Activated gamma-delta T cell treated with Interleukin-2 at 50 U/mL for 16 hours (primary cell): Measurements from ENCODE around the gene DAG1.

Experiments used
- DNase-seq: peaks from one replicate; pipeline ENCODE4 v3.0.0-alpha.2; 2020

The DAG1 gene

GRCh38 chr3:49469936-49470713 lies at the start of gene DAG1:
TSS of gene DAG1 (plus strand) at chr3:49470267. CDS start at chr3:49510535, 40,268 bp downstream.
- peak; percentile 93 for DNase-seq

DNA sequence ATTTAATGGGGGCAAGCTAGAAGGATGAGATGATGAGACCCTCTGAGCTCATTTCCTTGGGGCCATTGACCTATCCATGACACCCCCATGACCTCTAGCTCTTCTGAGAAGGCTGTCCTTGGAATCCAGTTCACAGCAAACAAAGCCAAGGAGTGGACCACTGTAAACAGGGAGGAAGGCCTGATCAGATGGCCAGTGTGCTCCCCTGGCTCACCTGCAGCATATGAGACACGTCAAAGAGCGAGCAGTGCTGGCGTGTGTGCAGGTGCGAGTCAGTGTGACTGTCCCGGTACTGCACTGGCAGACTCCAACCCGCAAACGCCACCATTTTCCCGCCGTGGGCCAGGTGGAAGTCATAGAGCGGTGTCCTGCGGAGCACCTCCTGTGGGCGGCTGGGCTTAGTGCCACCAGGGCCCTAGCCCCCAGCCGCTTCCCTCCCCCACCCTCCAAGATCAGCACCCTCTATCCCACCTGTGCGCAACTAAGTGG lies 48.1 kb upstream of the DAG1 start:
- DNase-seq = no peak

- DNase-seq = no peak
Measured at GRCh38 chr3:49422379-49423248, 47.5 kb upstream of the DAG1 start, which contains the start of gene AMT. TSS of gene AMT (minus strand) at chr3:49422473. CDS start at chr3:49422450, 23 bp downstream.

GRCh38 chr3:49424816-49425215 lies 45.3 kb upstream of the DAG1 start:
- no peak for DNase-seq

- DNase-seq = no peak
Measured at GRCh38 chr3:49427586-49427985, 42.5 kb upstream of the DAG1 start.

DNA sequence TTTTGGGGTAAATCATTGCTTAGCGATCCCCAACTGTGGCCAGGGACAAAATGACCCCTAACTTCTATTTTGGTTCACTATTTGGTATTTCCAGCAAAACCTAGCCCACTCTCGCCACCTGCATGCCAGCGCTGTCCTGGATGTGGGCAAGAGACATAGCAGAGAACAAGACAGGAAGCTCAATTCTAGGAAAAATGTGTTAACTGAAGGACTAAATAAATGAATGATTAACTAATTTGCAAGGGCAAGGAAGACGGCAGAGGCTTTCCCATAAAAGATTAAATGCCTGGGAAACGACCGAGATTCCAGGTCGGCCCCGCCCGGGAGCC lies 41.4 kb upstream of the DAG1 start:
- no peak for DNase-seq

- no peak for DNase-seq
Measured at GRCh38 chr3:49434731-49435130, 35.3 kb upstream of the DAG1 start.

GRCh38 chr3:49445391-49445790 lies 24.7 kb upstream of the DAG1 start:
- no peak for DNase-seq

DNA sequence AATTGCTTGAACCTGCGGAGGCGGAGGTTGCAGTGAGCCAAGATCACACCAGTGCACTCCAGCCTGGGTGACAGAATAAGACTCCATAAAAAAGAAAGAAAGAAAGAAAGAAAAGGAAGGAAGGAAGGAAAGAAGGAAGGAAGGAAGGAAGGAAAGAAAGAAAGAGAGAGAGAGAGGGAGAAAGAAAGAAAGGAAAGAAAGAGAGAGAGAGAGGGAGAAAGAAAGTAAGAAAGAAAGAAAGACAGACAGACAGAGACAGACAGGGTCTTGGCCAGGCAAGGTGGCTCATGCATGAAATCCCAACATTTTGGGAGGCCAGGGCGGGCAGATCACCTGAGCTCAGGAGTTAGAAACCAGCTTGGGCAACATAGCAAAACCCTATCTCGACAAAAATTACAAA lies 16.4 kb upstream of the DAG1 start:
- no peak for DNase-seq

GRCh38 chr3:49454458-49454857 lies 15.6 kb upstream of the DAG1 start:
- DNase-seq = no peak

DNA sequence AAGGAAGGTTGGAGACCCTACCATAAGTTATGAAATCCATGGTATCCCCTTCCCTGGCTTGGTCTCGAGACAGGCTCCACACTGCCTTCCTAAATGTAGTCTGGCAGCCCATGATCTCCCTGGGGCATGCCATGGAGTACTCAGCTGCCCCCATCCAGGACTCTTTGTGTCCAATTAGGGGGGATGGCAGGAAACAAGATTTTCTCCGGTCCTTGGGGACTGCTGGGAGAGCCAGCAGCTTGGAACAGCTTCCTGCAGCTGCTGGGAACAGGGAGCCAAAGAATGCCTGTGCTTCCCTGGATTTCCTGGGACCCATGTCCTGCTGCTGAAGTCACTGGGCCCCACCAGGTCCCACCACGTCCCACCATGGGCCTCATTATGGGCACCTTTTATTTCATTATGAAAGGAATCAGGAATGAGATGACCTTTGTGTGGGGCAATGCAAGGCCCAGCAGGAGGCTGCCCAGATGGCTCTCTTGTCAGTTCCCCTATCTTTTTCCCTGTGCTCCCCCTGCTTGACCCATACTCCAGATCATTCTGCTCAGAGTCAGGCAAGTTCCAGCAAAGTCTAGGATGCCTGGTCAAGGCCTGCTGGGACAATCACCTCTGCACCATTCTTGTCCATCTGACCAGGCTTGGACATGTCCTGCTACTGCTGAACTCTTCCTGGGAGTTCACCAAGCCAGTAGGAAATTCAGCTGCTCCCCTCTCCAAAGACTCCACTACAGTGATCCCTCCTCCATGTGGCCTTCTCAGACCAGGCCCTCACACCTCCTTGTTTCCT lies 15.0 kb upstream of the DAG1 start:
- DNase-seq = no peak

GRCh38 chr3:49456466-49456865 lies 13.6 kb upstream of the DAG1 start:
- DNase-seq = no peak

DNA sequence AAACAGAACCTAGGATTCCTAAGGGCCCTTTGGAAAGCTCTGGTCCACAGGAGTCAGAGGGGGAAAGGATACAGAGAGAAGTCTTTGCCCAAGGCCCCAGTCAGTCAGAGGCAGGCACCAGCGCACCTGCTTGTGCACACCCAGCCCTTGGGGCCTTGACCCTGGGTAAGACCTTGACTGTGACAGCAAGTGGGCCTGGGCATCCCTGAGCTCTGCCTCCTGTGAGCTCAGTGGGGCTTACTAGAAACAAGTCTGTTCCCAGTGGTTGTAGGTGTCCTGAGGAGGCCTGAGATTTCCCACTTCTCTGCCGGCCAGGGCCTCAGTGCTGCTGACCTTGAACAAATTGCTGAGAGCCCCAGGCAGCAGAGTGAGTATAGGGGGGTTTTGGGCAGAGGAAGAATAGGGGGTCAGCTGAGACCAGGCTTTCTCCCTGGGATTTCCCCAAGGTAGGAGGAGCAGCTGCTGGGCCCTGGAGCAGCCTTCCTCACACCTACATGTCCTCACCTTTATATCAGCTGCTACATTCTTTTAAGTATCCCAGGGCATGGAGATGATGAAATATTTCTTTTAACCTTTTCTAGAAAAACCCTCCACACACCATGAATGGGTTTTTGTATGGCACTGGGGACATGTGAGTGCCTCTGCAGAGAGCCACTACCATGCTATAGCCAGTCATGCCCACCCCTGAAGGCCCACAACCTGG lies 9.7 kb upstream of the DAG1 start:
- DNase-seq = no peak

DNA sequence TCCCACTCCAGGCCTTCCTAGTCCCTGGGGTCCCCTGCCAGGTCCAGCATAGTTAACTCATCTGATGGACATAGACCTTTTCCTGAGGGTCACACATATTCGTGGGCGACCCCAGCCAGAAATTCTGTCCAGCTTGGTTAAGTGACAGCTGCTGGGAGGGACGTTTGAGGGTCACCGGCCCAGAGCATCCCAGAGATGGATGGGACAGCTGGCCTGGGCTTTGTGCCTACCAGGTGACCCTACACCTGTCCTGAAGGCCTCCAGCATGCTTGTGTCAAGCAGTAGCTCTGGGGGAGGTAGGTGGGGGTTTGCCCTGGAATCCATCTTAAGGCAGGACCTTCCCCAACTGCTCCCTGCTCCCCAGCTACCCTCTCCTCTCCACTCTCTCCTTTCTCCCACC lies 9.1 kb upstream of the DAG1 start:
- no peak for DNase-seq

- no peak for DNase-seq
Measured at GRCh38 chr3:49461443-49462171, 8.5 kb upstream of the DAG1 start.

DNA sequence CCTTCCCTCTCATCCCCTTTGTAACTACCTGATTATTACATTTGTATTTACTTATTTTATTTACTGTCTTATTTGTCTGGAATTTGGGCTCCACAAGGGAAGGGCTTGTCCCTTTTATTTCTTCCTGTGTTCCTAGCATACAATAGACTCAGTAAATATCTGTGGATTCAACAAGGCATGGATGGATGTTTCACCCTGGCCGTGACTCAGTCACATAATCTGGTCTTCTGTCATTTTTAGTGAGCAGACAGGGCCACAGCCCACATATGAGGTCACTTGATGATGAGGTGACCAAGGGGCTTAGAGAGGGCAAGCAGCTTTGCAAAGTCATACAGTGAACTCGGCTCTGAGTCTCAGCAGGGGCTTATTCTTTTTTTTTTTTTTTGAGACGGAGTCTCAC lies 7.8 kb upstream of the DAG1 start:
- DNase-seq = no peak

- DNase-seq = no peak
Measured at GRCh38 chr3:49465270-49466034, 4.6 kb upstream of the DAG1 start.

DNA sequence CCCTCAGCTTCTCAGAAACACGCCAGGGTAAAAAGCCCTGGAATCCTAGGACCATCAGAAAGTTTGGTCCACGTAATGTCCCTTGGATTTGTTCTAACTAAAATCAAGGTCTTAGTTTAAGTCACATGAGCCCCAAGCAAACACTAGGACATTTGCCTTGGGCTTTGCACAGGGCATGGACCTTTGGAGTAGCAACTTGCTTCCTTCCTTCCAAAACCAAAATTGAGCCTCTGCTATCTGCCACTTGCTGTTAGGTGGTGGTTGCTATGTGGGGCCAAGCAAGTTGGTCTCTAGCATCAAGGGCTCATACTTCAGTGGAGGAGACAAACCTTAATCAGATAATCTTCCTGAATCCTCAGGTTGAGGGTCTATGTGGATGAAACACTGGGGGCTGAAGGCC lies 4.0 kb upstream of the DAG1 start:
- no peak for DNase-seq

- no peak for DNase-seq
Measured at GRCh38 chr3:49469037-49469935, 781 bp upstream of the DAG1 start.
